SW 1271 (cell line): Measurements from ENCODE around the gene ACSM2A.
"Not testable (repeated sequence)": the region's sequence is repeated elsewhere in the genome, so short reads cannot be mapped to it uniquely, and the experiment has no call there.

ENCODE experiments used
- DNase-seq, 2 experiments: peaks; one replicate each; lab custom pipeline; 2025; lab: John Stamatoyannopoulos, UW

Gene ACSM2A

DNA sequence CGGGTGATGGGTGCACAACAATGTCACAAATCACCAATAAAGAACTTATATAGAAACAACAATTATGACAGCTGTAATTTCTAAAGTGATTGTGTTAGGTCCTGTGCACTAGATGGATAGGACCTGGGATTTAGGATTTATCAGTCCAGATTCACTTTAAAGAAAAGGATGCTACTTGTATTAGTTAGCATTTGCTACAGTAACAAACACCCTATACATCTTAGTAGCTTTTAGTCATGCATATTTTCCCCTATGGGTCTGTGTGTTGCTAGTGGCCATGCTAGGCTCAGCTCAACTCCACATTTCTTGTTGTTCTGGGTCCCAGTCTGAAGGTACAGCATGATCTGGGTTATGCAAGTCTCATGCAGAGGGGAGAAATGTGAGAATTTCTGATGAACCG lies 7.9 kb downstream of the ACSM2A start:
- not testable (repeated sequence) for DNase-seq

DNA sequence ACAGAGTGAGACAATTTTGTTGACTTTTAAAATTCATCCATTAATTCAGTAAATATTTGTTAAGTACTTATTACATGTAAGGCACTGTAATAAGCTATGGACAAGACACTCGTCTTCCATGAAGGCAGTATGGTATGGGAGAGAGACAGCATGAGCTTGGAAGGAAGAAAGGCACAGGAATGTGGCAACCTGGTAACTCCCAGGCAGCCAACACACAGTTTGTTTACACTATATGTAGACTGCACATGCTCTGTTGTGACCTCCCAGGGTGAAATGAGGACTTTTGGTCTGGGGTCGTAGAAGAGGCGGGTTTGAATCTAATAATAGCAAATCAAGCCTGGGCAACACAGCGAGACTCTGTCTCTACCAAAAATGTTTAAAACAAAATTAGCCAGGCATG lies 9.0 kb downstream of the ACSM2A start:
- DNase-seq = not testable (repeated sequence)

DNA sequence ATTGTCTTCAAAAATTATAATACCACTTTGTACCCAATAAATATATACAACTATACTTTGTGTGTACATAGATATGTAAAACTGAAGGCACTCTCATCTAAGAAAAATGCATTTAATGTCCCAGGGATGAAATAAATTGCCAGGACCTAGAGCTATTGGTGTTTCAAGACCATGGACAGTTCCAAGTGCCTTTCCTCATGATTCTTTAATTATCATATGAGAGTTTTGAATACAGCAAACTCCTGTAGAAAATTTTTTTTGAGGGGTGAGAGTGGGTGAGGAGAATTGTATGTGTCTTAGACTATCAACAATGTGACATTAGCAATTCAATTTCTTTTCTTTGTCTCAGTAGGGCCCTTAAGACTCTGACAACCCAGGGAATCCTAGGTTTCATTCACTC lies 17.6 kb downstream of the ACSM2A start:
- DNase-seq = not testable (repeated sequence)

DNA sequence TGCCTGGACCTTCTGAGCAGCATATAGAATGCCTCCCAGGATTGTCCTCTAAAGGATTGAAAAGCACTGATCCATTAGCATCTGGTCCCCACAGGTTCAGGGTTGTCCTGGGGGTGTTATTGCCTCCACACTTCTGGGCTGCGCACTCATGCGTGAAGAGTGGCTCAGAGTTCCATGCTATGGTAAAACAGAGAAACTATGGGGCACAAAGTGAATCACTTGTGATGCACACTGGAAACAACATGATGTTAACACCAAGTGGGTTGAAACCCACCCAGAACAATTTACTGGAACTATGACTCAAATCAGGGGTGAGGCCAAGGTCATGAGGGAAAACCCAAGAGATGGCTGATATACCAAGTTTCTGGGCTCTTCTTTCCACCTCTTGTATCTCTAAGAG lies 18.6 kb downstream of the ACSM2A start:
- DNase-seq = not testable (repeated sequence)

DNA sequence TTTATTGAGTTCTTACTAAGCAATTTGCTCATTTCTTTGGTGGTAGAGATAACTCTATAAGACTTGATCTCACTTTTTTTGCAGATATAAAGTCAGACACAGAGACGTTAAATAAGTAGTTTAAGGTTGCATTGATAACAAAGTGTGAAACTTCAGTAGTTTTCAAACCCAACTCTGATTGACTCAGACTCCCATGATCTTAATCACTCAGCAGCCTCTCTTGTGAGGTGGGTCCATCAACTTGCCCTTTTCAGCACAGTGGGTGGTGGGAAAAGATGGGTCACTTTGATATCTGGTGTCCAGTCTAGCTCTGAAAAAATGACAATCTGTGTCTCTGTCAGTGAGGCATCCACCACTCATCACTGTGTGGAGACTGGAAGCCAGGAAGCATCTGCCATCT lies 19.4 kb downstream of the ACSM2A start:
- not testable (repeated sequence) for DNase-seq

DNA sequence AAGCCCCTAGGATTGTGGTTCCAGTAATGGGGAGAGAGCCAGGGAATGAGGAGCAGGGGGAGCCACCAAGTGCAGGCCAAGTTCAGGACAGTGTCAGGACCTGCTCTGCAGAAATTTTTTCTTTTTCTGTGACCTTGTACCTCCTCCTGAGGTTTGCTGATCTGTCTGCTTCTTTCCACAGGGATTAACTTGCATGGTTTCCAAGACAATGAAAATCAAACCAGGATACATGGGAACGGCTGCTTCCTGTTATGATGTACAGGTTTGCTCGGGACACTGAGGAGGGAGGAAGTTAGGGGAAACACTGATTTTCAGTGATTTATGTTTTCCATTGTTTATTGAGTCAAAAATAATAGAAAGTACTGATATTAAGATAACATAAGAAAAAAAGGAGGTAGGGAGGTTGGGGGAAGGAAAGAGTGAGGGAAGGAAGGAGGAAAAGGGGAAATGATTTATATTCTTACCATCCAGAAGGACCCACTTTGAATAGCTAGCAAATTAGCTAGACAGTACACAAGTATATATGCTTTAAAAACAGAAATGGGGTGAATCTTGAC lies 25.9 kb downstream of the ACSM2A start:
- not testable (repeated sequence) for DNase-seq

DNA sequence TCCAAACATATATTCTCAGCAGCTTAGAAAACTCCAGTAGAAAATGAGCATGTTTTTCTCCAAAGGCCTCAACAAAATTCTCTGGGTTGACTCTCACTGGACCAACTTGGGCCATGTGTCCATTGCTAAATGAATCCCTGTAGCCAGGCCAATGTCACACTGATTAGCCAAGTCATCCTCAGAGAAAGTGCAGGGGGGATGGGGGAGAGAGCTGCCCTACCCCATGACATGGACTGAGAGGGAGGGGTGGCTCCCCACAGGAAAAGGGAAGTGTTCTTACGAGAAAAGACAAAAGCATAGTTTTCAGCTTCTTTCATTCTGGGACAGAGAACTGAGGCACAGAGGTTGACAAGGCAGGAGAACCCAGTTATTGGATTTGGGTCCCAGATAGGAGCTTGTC lies 32.7 kb downstream of the ACSM2A start:
- not testable (repeated sequence) for DNase-seq

DNA sequence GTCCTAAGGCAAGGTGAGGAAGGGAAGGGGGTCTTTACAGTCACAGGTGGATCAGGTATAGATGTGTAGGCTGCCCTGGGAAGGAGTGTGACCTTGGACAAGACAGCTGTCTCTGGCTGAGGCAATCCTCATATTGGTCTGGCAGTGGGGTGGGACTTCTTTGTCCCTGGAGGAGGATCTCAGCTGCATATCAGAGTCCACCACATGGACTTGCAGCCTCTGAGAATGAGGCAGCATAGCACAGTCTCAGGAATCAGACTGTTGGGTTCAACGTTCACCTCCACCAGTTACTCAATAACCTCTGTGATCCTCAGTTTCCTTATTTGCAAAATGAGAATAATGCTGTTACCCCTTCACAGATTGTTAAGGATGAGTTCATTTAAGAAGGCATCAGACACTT lies 33.4 kb downstream of the ACSM2A start:
- no peak for DNase-seq

DNA sequence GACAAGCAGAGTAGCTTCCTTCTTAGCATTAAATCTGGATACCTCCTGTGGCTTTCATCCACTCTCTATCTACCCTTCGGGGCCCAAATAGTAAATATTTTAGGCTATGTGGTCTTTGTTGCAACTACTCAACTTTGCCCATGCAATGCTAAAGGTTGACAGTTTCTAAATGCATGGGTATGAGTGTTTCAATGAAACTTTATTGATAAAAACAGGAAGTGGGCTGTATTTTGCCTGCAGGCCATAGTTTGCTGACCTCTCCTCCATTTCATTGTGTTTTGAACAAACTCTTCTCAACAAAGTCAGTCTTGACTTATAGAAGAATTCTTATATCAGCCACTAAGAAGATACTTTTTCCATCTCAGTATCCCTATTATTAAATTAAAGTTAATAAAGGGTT lies 34.1 kb downstream of the ACSM2A start:
- DNase-seq = no peak

DNA sequence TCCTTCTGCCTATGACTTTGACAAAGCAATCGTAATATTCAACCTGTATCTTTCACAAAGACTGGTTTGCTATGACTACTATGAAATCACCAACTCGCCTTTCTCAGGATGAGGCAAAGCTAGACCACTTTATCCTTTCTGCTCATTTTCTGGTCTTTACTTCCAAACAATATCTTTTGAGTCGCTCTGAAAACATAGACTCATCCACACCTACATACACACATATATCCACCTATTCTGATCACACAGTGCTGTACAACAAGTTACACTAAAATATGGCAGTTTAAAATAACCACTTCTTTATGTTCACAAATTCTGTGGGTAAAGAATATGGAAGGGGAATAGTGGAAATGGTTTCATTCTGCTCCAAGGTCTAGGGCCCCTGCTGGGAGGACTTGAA lies 39.7 kb downstream of the ACSM2A start:
- not testable (repeated sequence) for DNase-seq

DNA sequence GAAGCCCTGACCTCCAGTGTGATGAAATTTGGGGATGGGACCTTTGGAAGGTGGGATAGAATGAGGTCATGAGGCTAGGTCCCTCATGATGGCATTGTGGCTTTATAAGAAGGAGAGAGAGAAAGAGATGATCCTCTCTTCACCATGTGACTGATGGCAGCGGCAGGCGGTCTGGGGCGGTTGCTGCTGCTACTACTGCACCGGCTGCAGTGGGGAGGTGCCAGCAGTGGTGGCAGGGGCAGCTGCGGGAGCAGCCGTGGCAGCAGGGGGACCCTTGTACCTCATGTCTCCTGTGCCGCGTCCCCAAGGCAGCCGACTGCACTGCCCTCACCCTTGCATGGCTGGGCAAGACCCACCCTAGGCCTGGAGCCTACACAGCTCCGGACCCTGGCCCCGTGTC lies 40.1 kb downstream of the ACSM2A start:
- DNase-seq = not testable (repeated sequence)

DNA sequence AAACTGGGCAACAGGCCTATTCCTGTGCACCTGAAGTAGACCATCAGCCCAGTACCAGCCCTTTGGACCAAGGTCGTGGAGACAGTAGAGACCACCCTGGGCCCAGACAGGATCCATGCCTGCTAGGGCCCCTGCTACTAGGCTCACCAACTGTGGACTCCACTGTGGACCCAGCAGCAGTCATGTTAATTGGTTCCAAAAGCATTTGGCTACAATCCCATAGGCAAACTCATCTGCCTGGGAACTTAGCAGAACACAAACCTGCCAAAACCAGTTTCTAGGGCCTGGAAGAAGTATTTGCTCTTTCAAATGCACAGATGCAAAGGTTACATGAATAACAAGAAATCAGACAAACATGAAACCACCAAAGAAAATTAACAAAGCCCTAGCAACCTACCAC lies 53.1 kb downstream of the ACSM2A start:
- no peak for DNase-seq

DNA sequence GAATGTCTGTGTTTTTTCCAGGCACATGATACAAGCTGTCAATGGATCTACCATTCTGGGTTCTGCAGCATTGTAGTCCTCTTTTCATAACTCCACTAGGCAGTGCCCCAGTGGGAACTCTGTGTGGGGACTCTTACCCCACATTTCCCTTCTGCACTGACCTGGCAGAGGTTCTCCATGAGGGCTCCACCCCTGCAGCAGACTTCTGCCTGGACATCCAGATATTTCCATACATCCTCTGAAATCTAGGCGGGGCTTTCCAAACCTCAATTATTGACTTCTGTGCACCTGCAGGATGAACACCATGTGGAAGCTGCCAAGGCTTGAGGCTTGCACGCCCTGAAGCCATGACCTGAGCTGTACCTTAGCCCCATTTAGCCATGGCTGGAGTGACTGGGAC lies 56.0 kb downstream of the ACSM2A start:
- DNase-seq = no peak

DNA sequence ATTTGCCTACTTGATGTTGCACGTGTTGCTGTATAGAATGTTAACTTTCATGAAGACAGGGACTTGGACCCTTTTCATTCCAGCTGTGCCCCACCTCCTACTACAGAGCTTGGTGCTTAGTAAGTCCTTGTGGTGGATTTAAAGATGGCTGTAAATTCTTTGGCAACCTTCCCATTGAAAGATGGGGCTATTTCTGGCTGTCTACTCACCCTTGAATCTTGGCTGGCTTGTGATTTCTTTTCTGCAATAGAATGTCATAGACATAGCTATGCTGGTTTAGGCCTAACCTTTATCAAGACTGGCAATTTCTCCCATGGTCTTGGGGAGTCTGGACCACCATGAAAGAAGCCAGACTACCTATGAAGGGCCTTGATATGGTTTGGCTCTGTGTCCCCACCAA lies 59.0 kb downstream of the ACSM2A start:
- DNase-seq = no peak

DNA sequence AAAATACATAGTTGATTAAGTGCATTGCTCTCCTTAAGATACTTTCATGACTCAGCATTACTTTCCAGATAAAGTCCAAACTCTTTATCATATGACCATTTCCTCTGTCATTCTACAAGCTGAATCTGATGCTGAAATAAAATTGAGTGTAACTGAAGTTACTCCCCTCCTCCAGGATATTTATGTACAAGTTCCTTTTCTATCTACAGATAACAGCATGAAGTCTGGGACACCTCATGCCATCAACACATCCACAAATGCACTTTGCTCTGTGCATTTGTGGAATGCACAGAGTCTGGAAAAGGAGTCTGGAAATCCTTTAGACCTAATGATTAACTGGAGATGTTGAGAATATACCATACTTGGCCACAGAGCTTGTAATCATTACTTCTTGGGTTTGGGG lies 64.4 kb downstream of the ACSM2A start:
- DNase-seq = no peak

DNA sequence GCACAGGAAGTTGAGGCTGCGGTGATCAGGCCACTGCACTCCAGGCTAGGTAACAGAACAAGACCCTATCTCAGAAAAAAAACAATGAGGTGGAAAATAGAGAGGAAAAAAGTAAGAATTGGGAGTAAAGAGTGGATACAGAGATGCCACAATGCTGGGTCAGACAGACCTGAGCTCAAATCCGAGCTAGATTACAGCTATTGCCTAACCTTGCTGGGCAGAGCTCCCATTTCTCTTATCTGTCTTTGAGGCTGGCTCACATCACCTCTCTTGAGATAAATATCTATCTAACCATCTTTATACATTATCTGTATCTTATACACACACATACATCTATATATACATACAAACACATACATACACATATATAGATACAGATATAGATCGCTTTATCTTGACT lies 65.8 kb downstream of the ACSM2A start:
- no peak for DNase-seq

DNA sequence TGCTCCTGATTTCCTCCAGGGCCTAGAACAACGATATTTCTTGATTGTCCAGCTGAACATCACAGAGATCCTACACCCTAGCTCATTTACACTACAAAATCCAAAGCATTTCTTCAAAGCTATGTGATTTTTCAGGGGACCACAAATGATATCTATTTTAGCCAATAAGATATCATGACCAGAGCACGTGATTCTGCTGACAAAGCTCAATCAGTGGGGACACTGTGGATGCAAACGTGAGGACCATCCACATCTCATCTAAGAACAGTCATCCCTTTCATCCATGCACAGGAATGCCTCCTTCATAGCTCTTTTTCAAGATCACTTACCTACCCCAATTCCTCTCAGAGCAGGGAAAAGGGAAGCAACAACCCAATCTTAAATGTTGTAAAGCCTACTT lies 67.9 kb downstream of the ACSM2A start:
- no peak for DNase-seq

DNA sequence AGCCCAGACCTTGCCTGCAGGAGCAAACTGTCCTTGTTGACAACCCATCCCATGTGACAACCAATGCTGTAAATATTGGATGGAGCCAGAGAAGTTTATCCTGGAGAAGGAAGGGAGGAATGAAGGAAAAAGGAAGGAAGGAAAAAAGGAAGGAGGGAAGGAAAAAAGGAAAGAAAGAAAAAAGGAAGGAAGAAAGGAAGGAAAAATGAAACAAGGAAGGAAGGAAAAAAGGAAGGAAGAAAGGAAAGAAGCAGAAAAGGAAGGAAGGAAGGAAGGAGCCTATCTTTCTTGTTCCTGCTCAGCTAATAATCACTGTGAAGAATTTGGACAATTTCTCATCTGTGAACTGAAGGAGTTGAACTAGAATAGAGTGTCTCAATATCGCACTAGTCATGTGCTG lies 68.8 kb downstream of the ACSM2A start:
- no peak for DNase-seq

DNA sequence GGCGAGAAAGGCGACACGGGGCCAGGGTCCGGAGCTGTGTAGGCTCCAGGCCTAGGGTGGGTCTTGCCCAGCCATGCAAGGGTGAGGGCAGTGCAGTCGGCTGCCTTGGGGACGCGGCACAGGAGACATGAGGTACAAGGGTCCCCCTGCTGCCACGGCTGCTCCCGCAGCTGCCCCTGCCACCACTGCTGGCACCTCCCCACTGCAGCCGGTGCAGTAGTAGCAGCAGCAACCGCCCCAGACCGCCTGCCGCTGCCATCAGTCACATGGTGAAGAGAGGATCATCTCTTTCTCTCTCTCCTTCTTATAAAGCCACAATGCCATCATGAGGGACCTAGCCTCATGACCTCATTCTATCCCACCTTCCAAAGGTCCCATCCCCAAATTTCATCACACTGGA lies 80.5 kb downstream of the ACSM2A start:
- DNase-seq = not testable (repeated sequence)

DNA sequence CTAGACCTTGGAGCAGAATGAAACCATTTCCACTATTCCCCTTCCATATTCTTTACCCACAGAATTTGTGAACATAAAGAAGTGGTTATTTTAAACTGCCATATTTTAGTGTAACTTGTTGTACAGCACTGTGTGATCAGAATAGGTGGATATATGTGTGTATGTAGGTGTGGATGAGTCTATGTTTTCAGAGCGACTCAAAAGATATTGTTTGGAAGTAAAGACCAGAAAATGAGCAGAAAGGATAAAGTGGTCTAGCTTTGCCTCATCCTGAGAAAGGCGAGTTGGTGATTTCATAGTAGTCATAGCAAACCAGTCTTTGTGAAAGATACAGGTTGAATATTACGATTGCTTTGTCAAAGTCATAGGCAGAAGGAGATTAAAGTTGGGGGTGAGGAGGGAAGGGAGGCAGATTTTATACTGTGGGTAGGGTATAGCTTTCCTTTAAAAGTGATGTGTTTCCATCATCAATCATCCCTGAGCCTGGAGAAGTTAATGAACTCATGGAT lies 81.0 kb downstream of the ACSM2A start:
- DNase-seq = not testable (repeated sequence)

DNA sequence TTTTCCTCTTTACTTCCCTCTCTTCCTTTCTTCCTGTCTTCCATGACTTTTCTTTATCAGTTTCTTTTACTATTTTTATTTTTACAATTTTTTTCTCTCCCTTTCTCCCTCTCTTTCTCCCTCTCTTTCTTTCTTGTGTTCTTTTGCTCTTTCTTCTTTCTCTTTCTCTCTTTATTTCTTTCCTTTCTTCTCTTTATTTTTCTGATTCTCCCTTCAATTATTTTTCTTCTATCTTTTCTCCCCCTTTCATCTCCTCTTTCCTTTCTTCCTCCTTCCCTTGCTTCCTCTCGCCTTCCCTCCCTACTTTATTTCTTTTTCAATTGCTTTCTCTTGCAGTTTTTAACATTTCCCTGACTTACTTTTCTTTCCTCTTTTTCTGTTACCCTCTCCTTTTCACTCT lies 85.3 kb downstream of the ACSM2A start:
- DNase-seq = not testable (repeated sequence)
